SK-N-DZ (cell line): Measurements from ENCODE around the gene FADS6.

ENCODE experiments used
- DNase-seq: peaks from one replicate; pipeline ENCODE4 v3.0.0-alpha.2; 2015; ENCODE audit warnings: low spot score

FADS6 gene

DNA sequence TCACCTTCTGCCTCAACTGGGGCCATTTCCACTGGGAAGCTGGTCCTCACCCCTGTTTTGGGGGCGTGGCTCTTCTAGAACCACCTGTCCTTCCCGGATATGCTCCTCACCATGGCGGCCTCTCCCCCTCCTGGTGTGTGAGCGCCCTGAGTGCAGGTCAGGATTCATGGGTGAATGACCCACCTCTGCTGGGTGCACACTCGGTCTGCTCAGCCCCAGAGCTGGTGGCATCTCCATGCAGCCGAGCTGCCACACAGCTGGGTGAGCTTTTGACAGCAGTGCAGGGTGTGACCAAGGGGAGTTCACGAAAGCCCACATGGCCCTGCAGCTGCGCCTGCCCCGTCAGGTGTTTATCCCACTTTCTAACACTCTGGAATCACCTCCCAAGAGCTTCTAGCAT is 61.0 kb downstream of the FADS6 start:
- no peak for DNase-seq

GRCh38 chr17:74831444-74832146 is 61.8 kb downstream of the FADS6 start:
- DNase-seq: peak; percentile 91

DNA sequence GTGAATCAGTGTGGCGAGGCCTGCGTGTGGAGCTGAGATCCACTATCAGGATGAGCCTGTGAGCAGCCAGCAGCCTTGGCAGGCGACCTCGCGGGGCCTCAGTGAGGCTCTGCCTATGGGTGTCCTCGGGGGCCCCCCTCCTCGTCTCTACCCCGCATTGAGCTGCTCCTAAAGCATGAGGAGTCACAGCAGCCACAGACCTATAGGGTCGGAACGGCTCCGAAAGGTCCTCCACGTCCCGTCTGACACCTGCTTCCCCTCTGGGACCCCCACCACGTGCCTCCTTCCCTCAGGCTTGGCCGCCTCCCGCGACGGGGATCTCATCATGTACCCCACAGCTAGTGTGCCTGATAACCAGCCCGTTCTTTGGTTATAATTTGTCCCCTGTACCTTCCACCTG is 62.6 kb downstream of the FADS6 start:
- DNase-seq: no peak

GRCh38 chr17:74827800-74828199 is 65.6 kb downstream of the FADS6 start:
- DNase-seq: no peak
